Stimulated activated CD8-positive, alpha-beta memory T cell treated with anti-CD3 and anti-CD28 coated beads, Interleukin-7, amount 100 ng/mL, for 48 hours (primary cell): ENCODE data around the gene SLC44A4.
"Not testable (repeated sequence)": the region's sequence is repeated elsewhere in the genome, so short reads cannot be mapped to it uniquely, and the experiment has no call there.

Experiments
- DNase-seq, 2 donors: peaks; one replicate each; pipeline ENCODE4 v3.0.0-alpha.2; 2020; ENCODE audit warnings: low read depth in 1 of 2; ENCODE audit errors: extremely low read depth in 1 of 2

SLC44A4 gene

GRCh38 chr6:31830886-31831335, 47.9 kb downstream of the SLC44A4 start:
- DNase-seq, result no peak

DNA sequence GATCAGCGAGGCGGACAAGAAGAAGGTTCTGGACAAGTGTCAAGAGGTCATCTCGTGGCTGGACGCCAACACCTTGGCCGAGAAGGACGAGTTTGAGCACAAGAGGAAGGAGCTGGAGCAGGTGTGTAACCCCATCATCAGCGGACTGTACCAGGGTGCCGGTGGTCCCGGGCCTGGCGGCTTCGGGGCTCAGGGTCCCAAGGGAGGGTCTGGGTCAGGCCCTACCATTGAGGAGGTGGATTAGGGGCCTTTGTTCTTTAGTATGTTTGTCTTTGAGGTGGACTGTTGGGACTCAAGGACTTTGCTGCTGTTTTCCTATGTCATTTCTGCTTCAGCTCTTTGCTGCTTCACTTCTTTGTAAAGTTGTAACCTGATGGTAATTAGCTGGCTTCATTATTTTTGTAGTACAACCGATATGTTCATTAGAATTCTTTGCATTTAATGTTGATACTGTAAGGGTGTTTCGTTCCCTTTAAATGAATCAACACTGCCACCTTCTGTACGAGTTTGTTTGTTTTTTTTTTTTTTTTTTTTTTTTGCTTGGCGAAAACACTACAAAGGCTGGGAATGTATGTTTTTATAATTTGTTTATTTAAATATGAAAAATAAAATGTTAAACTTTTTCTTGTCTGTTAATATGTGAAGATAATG, 49.0 kb downstream of the SLC44A4 start:
- DNase-seq, result no peak

- DNase-seq, result peak; percentile 83 to 96
These were observed 51.3 kb downstream of the SLC44A4 start, which contains the start of gene HSPA1B for GRCh38 chr6:31827286-31828079. HSPA1B (plus strand) TSS chr6:31827738; CDS start chr6:31827951, 213 bp downstream.

- no peak for DNase-seq
These were observed 52.0 kb downstream of the SLC44A4 start for GRCh38 chr6:31826793-31827285.

DNA sequence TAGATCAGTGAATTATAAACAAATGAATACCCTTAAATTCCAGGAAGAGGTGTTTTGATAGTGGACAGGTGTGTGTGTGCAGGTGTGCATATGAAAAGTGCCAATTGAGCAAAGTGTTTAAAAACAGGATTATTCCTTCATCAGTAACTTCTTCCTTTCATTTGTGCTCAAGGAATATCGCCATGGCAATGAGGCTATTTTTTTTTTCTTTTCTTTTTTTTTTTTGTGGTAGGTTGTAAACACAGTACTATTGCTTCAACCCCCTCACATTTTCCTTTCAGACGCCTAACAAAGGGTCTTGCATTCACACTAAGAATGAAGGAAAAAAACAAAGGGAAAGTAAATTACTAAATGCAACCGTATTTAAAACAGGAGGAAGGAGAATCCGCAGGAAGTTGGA, 53.2 kb downstream of the SLC44A4 start:
- DNase-seq, result no peak

DNA sequence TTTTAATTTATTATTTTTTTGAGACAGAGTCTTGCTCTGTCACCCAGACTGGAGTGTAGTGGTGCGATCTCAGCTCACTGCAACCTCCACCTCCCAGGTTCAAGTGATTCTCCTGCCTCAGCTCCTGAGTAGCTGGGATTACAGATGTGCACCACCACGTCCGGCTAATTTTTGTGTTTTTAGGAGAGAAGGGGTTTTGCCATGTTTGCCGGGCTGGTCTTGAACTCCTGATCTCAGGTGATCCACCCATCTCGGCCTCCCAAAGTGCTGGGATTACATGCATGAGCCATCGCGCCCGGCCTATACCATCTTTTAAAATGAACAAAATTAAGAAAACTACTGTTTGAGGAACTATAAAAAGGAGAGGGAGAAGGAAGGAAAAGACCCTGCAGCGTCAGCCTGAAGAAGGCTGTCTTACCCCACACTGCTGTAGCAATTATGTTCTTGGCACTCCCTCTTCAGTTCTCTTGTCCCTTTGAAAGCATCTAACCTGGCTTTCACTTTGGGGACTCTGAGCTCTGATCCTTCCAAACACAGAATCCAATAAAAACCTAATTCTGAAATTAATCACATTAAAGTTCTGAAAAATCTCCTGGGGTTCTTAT, 55.1 kb downstream of the SLC44A4 start:
- DNase-seq, result not testable (repeated sequence)

DNA sequence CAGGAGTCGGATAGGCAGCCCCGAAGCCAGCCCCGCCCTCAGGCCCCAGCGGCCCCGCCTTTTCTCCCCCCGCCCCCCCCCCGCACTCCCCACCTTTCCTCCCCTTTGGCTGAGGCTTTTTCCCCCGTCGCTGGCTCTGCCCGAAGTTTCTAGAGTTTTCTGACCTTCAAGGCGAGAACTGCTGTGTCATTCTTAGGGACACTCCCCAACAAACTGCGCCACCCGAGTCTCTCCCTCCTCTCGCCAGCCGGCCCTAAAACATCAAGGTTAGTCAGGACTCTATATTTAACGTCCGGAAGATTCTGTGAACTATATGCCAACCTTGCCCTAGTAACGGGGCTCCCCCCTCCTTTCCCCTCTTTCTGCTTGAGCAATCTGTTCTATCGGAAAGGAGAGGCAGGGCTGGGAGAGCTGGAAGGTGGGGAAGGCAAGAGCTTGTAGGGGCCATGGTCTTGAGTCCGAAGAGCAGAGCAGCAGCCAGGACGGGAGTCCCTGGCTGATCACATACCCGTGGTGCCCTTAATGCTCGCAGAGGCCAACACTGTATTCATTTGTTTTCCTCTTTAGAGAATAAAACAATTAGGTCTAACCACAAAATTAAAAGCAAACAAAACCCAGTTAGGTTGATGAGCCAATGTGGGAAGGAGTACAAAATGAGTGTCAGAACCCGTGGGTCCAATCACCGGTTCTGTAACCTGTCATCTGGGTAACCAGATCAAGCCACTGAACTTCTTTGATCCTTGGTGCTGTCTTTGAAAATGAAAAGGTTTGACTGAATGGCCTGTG, 56.6 kb downstream of the SLC44A4 start:
- no peak for DNase-seq

- DNase-seq, result peak in 1 of 2 donors; percentile 57
These were observed 57.3 kb downstream of the SLC44A4 start for GRCh38 chr6:31821301-31822035.

DNA sequence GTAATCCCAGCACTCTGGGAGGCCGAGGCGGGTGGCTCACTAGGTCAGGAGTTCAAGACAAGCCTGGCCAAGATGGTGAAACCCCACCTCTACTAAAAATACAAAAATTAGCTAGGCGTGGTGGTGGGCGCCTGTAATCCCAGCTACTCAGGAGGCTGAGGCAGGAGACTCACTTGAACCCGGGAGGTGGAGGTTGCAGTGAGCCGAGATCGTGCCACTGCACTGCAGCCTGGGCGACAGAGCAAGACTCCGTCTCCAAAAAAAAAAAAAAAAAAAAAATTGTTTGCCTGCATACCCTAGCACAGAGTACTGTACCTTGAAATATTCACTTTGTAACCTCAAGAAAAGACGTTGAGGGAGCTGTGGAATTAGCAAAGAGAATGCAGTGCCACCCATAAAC, 58.4 kb downstream of the SLC44A4 start:
- DNase-seq, result not testable (repeated sequence)

DNA sequence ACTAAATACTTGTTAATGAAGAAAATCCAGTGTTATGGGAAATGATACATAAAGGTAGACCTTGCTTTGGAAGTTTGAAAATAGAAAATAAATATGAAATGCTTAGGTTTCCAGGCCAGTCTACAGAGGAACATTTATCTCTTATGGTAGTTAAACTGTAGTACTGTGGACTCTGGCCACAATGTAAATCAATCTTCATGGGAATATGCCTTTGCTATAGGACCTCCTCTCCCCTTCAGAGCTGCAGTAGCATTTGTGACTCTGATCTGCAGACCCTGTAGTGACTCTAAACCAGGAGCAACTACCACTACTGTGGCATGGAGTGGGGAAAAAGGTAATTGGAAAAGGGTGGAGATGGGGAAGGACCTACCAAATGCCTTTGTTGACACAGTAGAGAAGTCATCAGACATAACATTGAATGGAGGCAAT, 58.9 kb downstream of the SLC44A4 start:
- no peak for DNase-seq

DNA sequence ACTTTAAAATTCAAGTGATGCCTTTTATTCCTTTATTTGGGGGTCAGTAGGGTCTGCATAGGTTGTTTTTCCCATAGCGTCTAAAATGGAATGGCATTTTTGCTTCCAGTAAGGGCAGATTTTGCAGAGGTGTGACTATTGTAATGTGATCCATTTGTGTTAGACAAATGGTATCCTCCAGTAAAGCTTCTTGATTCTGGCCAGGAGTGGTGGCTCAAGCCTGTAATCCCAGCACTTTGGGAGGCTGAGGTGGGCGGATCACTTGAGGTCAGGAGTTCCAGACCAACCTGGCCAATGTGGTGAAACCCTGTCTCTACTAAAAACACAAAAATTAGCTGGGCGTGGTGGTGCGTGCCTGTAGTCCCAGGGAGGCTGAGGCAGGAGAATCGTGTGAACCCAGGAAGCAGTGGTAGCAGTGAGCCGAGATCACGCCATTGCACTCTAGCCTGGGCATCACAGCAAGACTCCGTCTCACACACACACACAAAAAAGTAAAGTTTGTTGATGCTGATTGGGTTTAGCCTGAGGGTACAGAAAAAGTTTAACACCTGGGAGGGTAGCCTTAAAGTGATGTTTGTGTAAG, 60.8 kb downstream of the SLC44A4 start:
- not testable (repeated sequence) for DNase-seq

DNA sequence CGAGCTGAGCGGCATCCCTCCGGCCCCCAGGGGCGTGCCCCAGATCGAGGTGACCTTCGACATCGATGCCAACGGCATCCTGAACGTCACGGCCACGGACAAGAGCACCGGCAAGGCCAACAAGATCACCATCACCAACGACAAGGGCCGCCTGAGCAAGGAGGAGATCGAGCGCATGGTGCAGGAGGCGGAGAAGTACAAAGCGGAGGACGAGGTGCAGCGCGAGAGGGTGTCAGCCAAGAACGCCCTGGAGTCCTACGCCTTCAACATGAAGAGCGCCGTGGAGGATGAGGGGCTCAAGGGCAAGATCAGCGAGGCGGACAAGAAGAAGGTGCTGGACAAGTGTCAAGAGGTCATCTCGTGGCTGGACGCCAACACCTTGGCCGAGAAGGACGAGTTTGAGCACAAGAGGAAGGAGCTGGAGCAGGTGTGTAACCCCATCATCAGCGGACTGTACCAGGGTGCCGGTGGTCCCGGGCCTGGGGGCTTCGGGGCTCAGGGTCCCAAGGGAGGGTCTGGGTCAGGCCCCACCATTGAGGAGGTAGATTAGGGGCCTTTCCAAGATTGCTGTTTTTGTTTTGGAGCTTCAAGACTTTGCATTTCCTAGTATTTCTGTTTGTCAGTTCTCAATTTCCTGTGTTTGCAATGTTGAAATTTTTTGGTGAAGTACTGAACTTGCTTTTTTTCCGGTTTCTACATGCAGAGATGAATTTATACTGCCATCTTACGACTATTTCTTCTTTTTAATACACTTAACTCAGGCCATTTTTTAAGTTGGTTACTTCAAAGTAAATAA, 61.5 kb downstream of the SLC44A4 start:
- DNase-seq, result not testable (repeated sequence)

GRCh38 chr6:31815025-31815838, 63.6 kb downstream of the SLC44A4 start, which contains the start of the genes HSPA1A and HSPA1L:
HSPA1A (plus strand) TSS chr6:31815543; CDS start chr6:31815757, 214 bp downstream.
HSPA1L (minus strand) TSS chr6:31815283; CDS start chr6:31811972, 3,311 bp downstream.
- DNase-seq, result peak in 1 of 2 donors; percentile 69

DNA sequence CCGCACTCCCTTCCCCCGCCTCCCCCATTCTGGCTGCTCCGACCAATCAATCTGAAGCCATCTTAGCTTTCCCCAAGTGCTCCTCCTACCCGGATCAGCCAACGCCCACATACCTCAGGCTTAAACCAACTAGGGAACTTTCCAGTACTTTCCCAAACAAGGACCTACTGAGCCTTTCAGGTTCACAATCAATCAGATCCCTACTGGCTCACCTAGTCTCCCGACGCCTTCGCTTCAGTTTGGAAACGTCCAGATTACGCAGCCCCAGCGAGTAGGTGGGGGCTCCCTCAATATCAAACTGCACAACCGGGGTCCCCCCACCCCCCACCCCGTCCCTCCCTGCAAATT, 64.1 kb downstream of the SLC44A4 start:
- peak in 1 of 2 donors; percentile 64 for DNase-seq

- no peak for DNase-seq
These were observed 65.3 kb downstream of the SLC44A4 start for GRCh38 chr6:31813465-31813849.
